ENCODE data around the gene SCAMP1. TPM values are rescaled to one million over a fixed set of nuclear protein-coding genes. Genes with fewer than 3 reads are reported as not detected.

SCAMP1 gene
- total RNA-seq, 3 donors from 2014 or later = 31.2 to 52.0 (median 31.8) TPM

DNA sequence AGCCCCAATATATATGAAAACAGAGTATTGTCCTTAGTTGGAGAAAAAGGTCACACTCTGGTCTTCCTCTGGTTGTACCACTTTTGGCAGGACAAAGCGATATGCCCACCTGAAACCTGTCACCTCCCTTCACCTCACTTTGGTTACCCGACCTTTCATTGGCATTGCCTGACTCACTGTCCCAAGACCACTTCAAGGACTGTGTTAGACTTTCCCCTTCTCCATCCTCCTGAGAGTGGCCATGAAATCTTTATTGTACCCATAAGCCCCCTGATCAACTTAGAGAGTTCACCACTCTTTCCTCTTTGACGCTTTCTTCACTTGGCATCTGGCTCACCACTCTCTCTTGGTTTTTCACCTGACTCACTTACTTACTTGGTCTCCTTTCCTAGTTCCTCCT is 33.5 kb upstream of the SCAMP1 start:
- no peaks in the 10 kb centered on the region for H3K36me3 ChIP-seq
- intact Hi-C loops (cut with DNase I; ENCODE audit: low total_unique reads) = no loop called here
- no peak for DNase-seq (ENCODE audit: low spot score in 2 of 2)
- no peak overlapping the region for H3K4me3 ChIP-seq
- H3K4me1 ChIP-seq = no peaks in the 10 kb centered on the region
- H3K9me3 ChIP-seq = no peaks in the 10 kb centered on the region
- no peaks in the 10 kb centered on the region for H3K27me3 ChIP-seq
- TF ChIP-seq CTCF (IDR thresholded peaks at IDR 0.05) (no peak), POLR2AphosphoS5 (IDR thresholded peaks at IDR 0.05) (no peak), POLR2A (IDR thresholded peaks at IDR 0.05) (no peak)
- no peak overlapping the region for H3K27ac ChIP-seq

GRCh38 chr5:78327761-78328510 is 32.5 kb upstream of the SCAMP1 start:
- TF ChIP-seq POLR2A (IDR thresholded peaks at IDR 0.05) (no peak), CTCF (IDR thresholded peaks at IDR 0.05) (no peak), POLR2AphosphoS5 (IDR thresholded peaks at IDR 0.05) (no peak)
- no peaks in the 10 kb centered on the region for H3K4me1 ChIP-seq
- H3K9me3 ChIP-seq = no peaks in the 10 kb centered on the region
- H3K4me3 ChIP-seq = no peak overlapping the region
- H3K27me3 ChIP-seq = no peaks in the 10 kb centered on the region
- no peak overlapping the region for H3K27ac ChIP-seq
- no peaks in the 10 kb centered on the region for H3K36me3 ChIP-seq
- no peak for DNase-seq (ENCODE audit: low spot score in 2 of 2)
- intact Hi-C loops (cut with DNase I; ENCODE audit: low total_unique reads) = no loop called here

GRCh38 chr5:78328585-78329173 is 31.7 kb upstream of the SCAMP1 start:
- Histone ChIP-seq H3K36me3 (no peaks in the 10 kb centered on the region), H3K27me3 (no peaks in the 10 kb centered on the region), H3K9me3 (no peaks in the 10 kb centered on the region), H3K27ac (no peak overlapping the region), H3K4me1 (no peaks in the 10 kb centered on the region), H3K4me3 (no peak overlapping the region)
- intact Hi-C loops (cut with DNase I; ENCODE audit: low total_unique reads) = no loop called here
- no peak for DNase-seq (ENCODE audit: low spot score in 2 of 2)
- no peak for TF ChIP-seq POLR2A (IDR thresholded peaks at IDR 0.05)
- TF ChIP-seq CTCF (IDR thresholded peaks at IDR 0.05) = no peak
- no peak for TF ChIP-seq POLR2AphosphoS5 (IDR thresholded peaks at IDR 0.05)

DNA sequence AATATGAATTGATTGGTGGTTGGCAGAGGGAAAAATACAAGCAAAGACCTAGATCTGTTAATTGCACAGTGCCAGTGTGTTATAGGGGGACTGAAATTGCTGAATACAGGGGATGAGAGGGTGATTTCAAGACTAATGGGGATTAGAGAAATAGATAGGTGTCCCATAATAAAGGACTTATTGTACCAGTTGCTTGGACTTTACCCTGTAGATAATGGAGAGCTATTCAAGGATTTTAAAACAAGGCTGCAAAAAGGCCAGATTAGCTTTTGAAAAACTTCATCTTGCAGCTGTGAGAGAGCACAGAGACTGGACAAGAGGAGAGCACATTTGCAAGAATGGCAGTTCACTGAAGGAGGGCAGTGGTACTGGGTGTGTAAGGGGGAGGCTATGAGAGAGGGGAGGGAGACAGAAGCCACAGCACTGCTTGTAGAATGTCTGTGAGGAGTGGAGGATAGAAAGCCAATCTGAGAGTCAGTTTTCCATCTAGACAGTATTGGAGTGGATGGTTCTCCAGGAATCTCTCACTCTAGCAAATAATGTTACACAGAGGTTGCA is 28.8 kb upstream of the SCAMP1 start:
- no peak for TF ChIP-seq POLR2AphosphoS5 (IDR thresholded peaks at IDR 0.05)
- TF ChIP-seq CTCF (IDR thresholded peaks at IDR 0.05) = no peak
- no peak for TF ChIP-seq POLR2A (IDR thresholded peaks at IDR 0.05)
- Histone ChIP-seq H3K4me1 (no peaks in the 10 kb centered on the region), H3K27me3 (no peaks in the 10 kb centered on the region), H3K27ac (no peak overlapping the region), H3K9me3 (no peaks in the 10 kb centered on the region), H3K4me3 (no peak overlapping the region), H3K36me3 (no peaks in the 10 kb centered on the region)
- DNase-seq (ENCODE audit: low spot score in 2 of 2) = no peak
- intact Hi-C loops (cut with DNase I; ENCODE audit: low total_unique reads) = no loop called here

DNA sequence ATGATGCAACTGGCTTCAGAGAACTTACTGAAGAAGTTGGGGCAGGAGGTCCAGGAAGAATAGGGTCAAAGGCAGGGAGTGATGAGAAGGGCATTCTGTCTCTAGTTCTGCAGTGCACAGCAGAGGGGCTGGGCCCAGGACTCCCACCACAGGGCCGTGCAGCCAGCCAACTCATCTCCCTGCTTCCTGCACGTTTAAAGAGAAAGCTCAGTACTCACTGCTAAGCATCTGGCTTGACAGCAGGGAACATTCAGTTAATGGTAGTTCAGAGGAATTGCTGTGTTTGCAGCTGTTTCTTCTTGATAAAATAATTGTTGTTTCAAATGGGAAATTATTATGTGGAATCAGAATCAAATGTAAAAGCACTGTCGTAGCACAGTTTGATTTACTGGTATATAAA is 25.6 kb upstream of the SCAMP1 start:
- no peak for DNase-seq (ENCODE audit: low spot score in 2 of 2)
- no peaks in the 10 kb centered on the region for H3K4me1 ChIP-seq
- no peaks in the 10 kb centered on the region for H3K36me3 ChIP-seq
- TF ChIP-seq POLR2AphosphoS5 (IDR thresholded peaks at IDR 0.05) = no peak
- no peaks in the 10 kb centered on the region for H3K27me3 ChIP-seq
- no peak overlapping the region for H3K4me3 ChIP-seq
- no peak overlapping the region for H3K27ac ChIP-seq
- H3K9me3 ChIP-seq = peaks cover 9% of the 10 kb centered on the region in 2 donors
- intact Hi-C loops (cut with DNase I; ENCODE audit: low total_unique reads) = no loop called here

All from breast epithelium (tissue), 4 donors.